Breast epithelium (tissue), 3 donors: ENCODE measurements around the gene PLEKHH1.

Experiments
- CTCF ChIP-seq, 3 donors: fragments of 450-650 bp; IDR thresholded peaks; one replicate each; pipeline ENCODE4 v1.5.1; 2016 to 2017; ENCODE audit warnings: antibody characterized with exemption in 3 of 3, mild to moderate bottlenecking in 3 of 3, moderate library complexity in 3 of 3
- POLR2A ChIP-seq: fragments of 450-650 bp; IDR thresholded peaks from one replicate; pipeline ENCODE4 v1.6.1; 2016; ENCODE audit warnings: antibody characterized with exemption, mild to moderate bottlenecking, moderate library complexity
- POLR2AphosphoS5 ChIP-seq, 3 donors: sonication (generic); formaldehyde crosslinking; IDR thresholded peaks; one replicate each; pipeline ENCODE4 v1.6.1; 2017; ENCODE audit warnings: antibody characterized with exemption in 3 of 3

- no peak for TF ChIP-seq CTCF (IDR thresholded peaks at IDR 0.05)
- no peak for TF ChIP-seq POLR2AphosphoS5 (IDR thresholded peaks at IDR 0.05)
- TF ChIP-seq POLR2A = no peak
Observed at GRCh38 chr14:67523764-67524633, 9.1 kb upstream of the PLEKHH1 start.
